HCT116 (cell line): ENCODE results near the gene GABRB3. TPM values are rescaled to one million over a fixed set of nuclear protein-coding genes. Genes with fewer than 3 reads are reported as not detected.

Experiments
- ATAC-seq: fragments of 200-7000 bp; cut with Tn5 transposase; 2 replicates; pipeline ENCODE4 v1.9.1; 2020; ENCODE audit warnings: mild to moderate bottlenecking, moderate library complexity
- BruUV-seq: library from RNA; stranded (reverse); fragments of 400-500 nt; replicated peaks from 2 replicates; lab custom pipeline; 2021; lab: Mats Ljungman, UMichigan
- CTCF ChIA-PET: fragments of 300-600 bp; sonication (Branson Sonifier 250); formaldehyde crosslinking; loops from one replicate; lab custom pipeline; 2021; ENCODE audit warnings: antibody characterized with exemption; lab: Charles Lee
- POLR2A ChIA-PET: fragments of 300-600, 350-600 bp; sonication (Branson Sonifier 250); formaldehyde crosslinking; loops from one replicate; lab custom pipeline; 2021; ENCODE audit warnings: antibody characterized with exemption; lab: Charles Lee
- RAD21 ChIA-PET, 2 experiments: fragments of 300-600 bp; sonication (Branson Sonifier 250); formaldehyde crosslinking; loops; one replicate each; lab custom pipeline; 2023; ENCODE audit warnings: low total read pairs in 2 of 2; ENCODE audit not compliant: uncharacterized antibody in 2 of 2, unreplicated experiment in 2 of 2, low non-redundant PET in 1 of 2; lab: Charles Lee
- DNase-seq: peaks from one replicate; pipeline ENCODE4 v3.0.0-alpha.2; 2010; ENCODE audit warnings: low read depth, low spot score
- H2AFZ ChIP-seq: fragments of 200-600 bp; shearing (Covaris generic), sonication (generic); 2 replicates; pipeline ENCODE4 v1.6.1; 2017; ENCODE audit warnings: low read depth, mixed run types, mixed read lengths, antibody characterized with exemption, low read length; ENCODE audit not compliant: poor library complexity, severe bottlenecking
- H3K27ac ChIP-seq: 2 replicates; pipeline ENCODE4 v1.5.1; 2012; ENCODE audit warnings: low read depth, low read length
- H3K27me3 ChIP-seq: fragments of 200-600 bp; sonication (generic); 2 replicates; pipeline ENCODE4 v1.6.1; 2016; ENCODE audit warnings: mixed run types, low read length, mixed read lengths; ENCODE audit not compliant: insufficient read depth
- H3K36me3 ChIP-seq, 2 experiments: fragments of 200-500 bp in 1 of 2; fragments of 200-600 bp in 1 of 2; sonication (Bioruptor generic) in 1 of 2; sonication (generic) in 1 of 2; 2 replicates each; pipeline versions ENCODE4 v1.5.1 to v1.6.1; 2014 to 2016; ENCODE audit warnings: low read length in 2 of 2, inconsistent platforms in 1 of 2, mixed read lengths in 1 of 2, mixed run types in 1 of 2; ENCODE audit not compliant: insufficient read depth in 2 of 2, control insufficient read depth in 1 of 2
- H3K4me1 ChIP-seq, 2 experiments: fragments of 200-600 bp in 1 of 2; sonication (generic) in 1 of 2; 2 replicates each; pipeline versions ENCODE4 v1.5.1 to v1.6.1; 2012 to 2017; ENCODE audit warnings: low read length in 2 of 2, inconsistent platforms in 1 of 2, mild to moderate bottlenecking in 1 of 2, mixed read lengths in 1 of 2, mixed run types in 1 of 2, moderate library complexity in 1 of 2; ENCODE audit not compliant: insufficient read depth in 2 of 2, control insufficient read depth in 1 of 2
- H3K4me2 ChIP-seq: fragments of 200-600 bp; sonication (generic); 2 replicates; pipeline ENCODE4 v1.6.1; 2017; ENCODE audit warnings: mixed run types, low read length, mixed read lengths
- H3K4me3 ChIP-seq, 2 experiments: fragments of 200-600 bp in 1 of 2; sonication (generic) in 1 of 2; replicated peaks in 1 of 2; 2 replicates each; pipeline ENCODE4 v1.5.1; 2011 to 2016; ENCODE audit warnings: low read length in 2 of 2, control low read depth in 1 of 2, low read depth in 1 of 2, mild to moderate bottlenecking in 1 of 2, mixed read lengths in 1 of 2, mixed run types in 1 of 2
- H3K79me2 ChIP-seq: fragments of 200-600 bp; sonication (generic); 2 replicates; pipeline ENCODE4 v1.6.1; 2017; ENCODE audit warnings: mild to moderate bottlenecking, mixed run types, low read length, moderate library complexity, mixed read lengths; ENCODE audit not compliant: insufficient read depth
- H3K9ac ChIP-seq: fragments of 200-600 bp; sonication (generic); 2 replicates; pipeline ENCODE4 v1.6.1; 2016; ENCODE audit warnings: low read length, mixed read lengths
- H3K9me2 ChIP-seq: fragments of 200-600 bp; sonication (generic), shearing (Covaris generic); 2 replicates; pipeline ENCODE4 v1.6.1; 2017; ENCODE audit warnings: mixed run types, mild to moderate bottlenecking, moderate library complexity; ENCODE audit not compliant: insufficient read depth
- H3K9me3 ChIP-seq, 2 experiments: fragments of 200-500 bp in 1 of 2; fragments of 200-600 bp in 1 of 2; sonication (Bioruptor generic) in 1 of 2; sonication (generic) in 1 of 2; 2 replicates each; pipeline ENCODE4 v1.6.1; 2014 to 2017; ENCODE audit warnings: low read length in 2 of 2, mixed read lengths in 2 of 2, inconsistent platforms in 1 of 2, low read depth in 1 of 2, mild to moderate bottlenecking in 1 of 2, mixed run types in 1 of 2, moderate library complexity in 1 of 2; ENCODE audit not compliant: control insufficient read depth in 1 of 2, insufficient read depth in 1 of 2
- H4K20me1 ChIP-seq: fragments of 200-600 bp; sonication (generic), shearing (Covaris generic); 2 replicates; pipeline ENCODE4 v1.6.1; 2017; ENCODE audit warnings: mixed run types, mild to moderate bottlenecking, moderate library complexity; ENCODE audit not compliant: insufficient read depth
- CTCF ChIP-seq, 3 experiments: fragments of 200-600 bp in 1 of 3; sonication (generic) in 1 of 3; IDR thresholded peaks in 2 of 3; conservative IDR thresholded peaks in 1 of 3; 2 replicates each; pipeline ENCODE4 v1.5.1; 2012 to 2017; ENCODE audit warnings: low read depth in 2 of 3, low read length in 2 of 3, antibody characterized with exemption in 1 of 3, borderline replicate concordance in 1 of 3, control low read depth in 1 of 3, mild to moderate bottlenecking in 1 of 3, mixed read lengths in 1 of 3, mixed run types in 1 of 3, moderate library complexity in 1 of 3; ENCODE audit not compliant: insufficient read depth in 1 of 3
- ELF1 ChIP-seq: IDR thresholded peaks from 2 replicates; pipeline ENCODE4 v1.6.1; 2012; ENCODE audit warnings: low read depth, borderline replicate concordance
- EZH2 ChIP-seq: fragments of 200-600 bp; sonication (generic); IDR thresholded peaks from 2 replicates; pipeline ENCODE4 v1.6.1; 2017; ENCODE audit warnings: antibody characterized with exemption, mixed run types
- EZH2phosphoT487 ChIP-seq: fragments of 200-600 bp; IDR thresholded peaks from 2 replicates; pipeline ENCODE4 v1.6.1; 2018; ENCODE audit warnings: antibody characterized with exemption, borderline replicate concordance
- FOSL1 ChIP-seq: IDR thresholded peaks from 2 replicates; pipeline ENCODE4 v1.6.1; 2012; ENCODE audit warnings: low read depth
- MAX ChIP-seq: IDR thresholded peaks from 2 replicates; pipeline ENCODE4 v1.6.1; 2012
- POLR2A ChIP-seq: IDR thresholded peaks from 2 replicates; pipeline ENCODE4 v1.7.0; 2011; ENCODE audit warnings: borderline replicate concordance; ENCODE audit not compliant: insufficient read depth, insufficient read length; ENCODE audit errors: extremely low read depth
- RAD21 ChIP-seq: IDR thresholded peaks from 2 replicates; pipeline ENCODE4 v1.6.1; 2012; ENCODE audit warnings: low read depth, mild to moderate bottlenecking
- REST ChIP-seq: IDR thresholded peaks from 2 replicates; pipeline ENCODE4 v1.6.1; 2012; ENCODE audit warnings: low read depth
- SP1 ChIP-seq: IDR thresholded peaks from 2 replicates; pipeline ENCODE4 v1.6.1; 2012; ENCODE audit warnings: low read depth
- SRF ChIP-seq: IDR thresholded peaks from 2 replicates; pipeline ENCODE4 v1.6.1; 2012; ENCODE audit warnings: low read depth
- TCF7L2 ChIP-seq: IDR thresholded peaks from 2 replicates; pipeline ENCODE4 v1.7.0; 2011; ENCODE audit warnings: borderline replicate concordance, inconsistent platforms; ENCODE audit not compliant: insufficient read depth, insufficient read length; ENCODE audit errors: extremely low read depth
- ZBTB33 ChIP-seq: IDR thresholded peaks from 2 replicates; pipeline ENCODE4 v1.6.1; 2011; ENCODE audit warnings: mild to moderate bottlenecking, low read length, moderate library complexity; ENCODE audit not compliant: insufficient replicate concordance; ENCODE audit errors: extremely low read depth
- ZFX ChIP-seq: fragments of 450-650 bp; IDR thresholded peaks from 2 replicates; pipeline ENCODE4 v1.6.1; 2017
- intact Hi-C: fragments of 100-400 bp; cut with micrococcal nuclease; formaldehyde crosslinking; loops from 2 replicates; pipeline ENCODE4 v1.10.0; 2022
- total RNA-seq: library from RNA; stranded (reverse); gene quantifications from one replicate; pipeline ENCODE4 v1.2.1, GENCODE V29; 2021; ENCODE audit not compliant: unreplicated experiment

Gene GABRB3
- total RNA-seq, 1 experiment from 2014 or later = 0.52 TPM

- Histone ChIP-seq H3K4me1 (no peaks in the 10 kb centered on the region), H3K4me3 (no peak overlapping the region), H3K9me3 (peaks cover 2 to 15% of the 10 kb centered on the region in 2 experiments; a peak in 1 of 4 replicates), H3K9ac (no peak overlapping the region), H4K20me1 (no peaks in the 10 kb centered on the region), H3K79me2 (no peaks in the 10 kb centered on the region), H3K27me3 (no peaks in the 10 kb centered on the region), H3K36me3 (no peaks in the 10 kb centered on the region), H3K27ac (no peak overlapping the region), H3K9me2 (no peaks in the 10 kb centered on the region), H2AFZ (no peak overlapping the region), H3K4me2 (no peak overlapping the region)
- CTCF ChIA-PET = no interaction called here
- POLR2A ChIA-PET = no interaction called here
- intact Hi-C loops = no loop called here
- TF ChIP-seq MAX = no peak
- TF ChIP-seq ZFX = no peak
- no peak for TF ChIP-seq TCF7L2
- TF ChIP-seq FOSL1 = no peak
- TF ChIP-seq CTCF (IDR thresholded peaks at IDR 0.05 in 2 of 3, conservative IDR thresholded peaks at IDR 0.05 in 1 of 3; ENCODE audit: borderline replicate concordance in 1 of 3, insufficient read depth in 1 of 3, low read depth in 2 of 3, low read length in 2 of 3) = no peak
- TF ChIP-seq EZH2 = no peak
- TF ChIP-seq ELF1 = no peak
- no peak for TF ChIP-seq SRF
- TF ChIP-seq EZH2phosphoT487 = no peak
- no peak for TF ChIP-seq SP1
- TF ChIP-seq REST = no peak
- no peak for TF ChIP-seq ZBTB33
- no peak for TF ChIP-seq POLR2A
- no peak for TF ChIP-seq RAD21
- ATAC-seq = no peak
- no peak for DNase-seq
- BruUV-seq = no TSS peak
- RAD21 ChIA-PET = no interaction called here
Measured at GRCh38 chr15:26537663-26538062, 235.2 kb downstream of the GABRB3 start.
